Activated CD4-positive, alpha-beta T cell treated with anti-CD3 and anti-CD28 coated beads, Interleukin-2, amount 50 U/mL, for 4 hours (primary cell): ENCODE results near the gene VSTM4.

Source experiments
- DNase-seq, 2 experiments: peaks; one replicate each; pipeline ENCODE4 v3.0.0-alpha.2; 2020

Gene VSTM4

DNA sequence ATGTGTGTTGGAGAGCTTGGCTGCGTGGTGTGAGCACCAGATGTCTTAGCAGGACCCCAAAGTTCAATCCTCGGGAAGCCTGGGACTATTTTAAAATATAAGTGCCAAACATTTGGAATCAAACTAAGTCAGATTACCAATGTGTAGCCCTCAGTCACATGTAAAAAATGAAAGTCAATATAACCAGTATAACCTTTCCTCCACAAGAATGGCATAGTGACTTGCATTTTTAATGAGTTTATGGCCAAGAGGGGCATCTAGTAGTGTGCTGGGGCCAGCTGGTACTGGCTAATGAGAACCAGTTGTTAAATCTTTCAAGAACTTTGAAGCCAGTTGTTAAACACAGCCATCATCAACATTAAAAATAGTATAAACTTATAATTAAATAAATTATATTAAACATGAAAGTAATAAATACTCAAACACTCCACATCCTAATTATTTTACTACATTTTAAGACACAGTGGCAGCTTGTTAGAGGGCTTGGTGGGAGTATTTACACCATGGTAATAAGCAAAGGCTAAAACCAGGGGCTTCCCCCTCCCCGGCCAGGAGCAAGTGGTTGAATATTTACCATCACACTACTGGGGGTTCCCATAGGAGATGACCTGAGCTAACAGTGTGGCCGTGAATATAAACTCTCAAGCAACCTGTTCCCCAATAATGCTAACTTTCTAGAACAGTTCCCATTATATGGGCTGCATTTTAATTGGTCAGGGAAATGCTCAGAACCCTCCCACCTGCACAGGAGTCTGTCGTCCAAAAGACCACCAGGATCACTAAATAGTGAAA, 26.4 kb upstream of the VSTM4 start:
- no peak for DNase-seq

DNA sequence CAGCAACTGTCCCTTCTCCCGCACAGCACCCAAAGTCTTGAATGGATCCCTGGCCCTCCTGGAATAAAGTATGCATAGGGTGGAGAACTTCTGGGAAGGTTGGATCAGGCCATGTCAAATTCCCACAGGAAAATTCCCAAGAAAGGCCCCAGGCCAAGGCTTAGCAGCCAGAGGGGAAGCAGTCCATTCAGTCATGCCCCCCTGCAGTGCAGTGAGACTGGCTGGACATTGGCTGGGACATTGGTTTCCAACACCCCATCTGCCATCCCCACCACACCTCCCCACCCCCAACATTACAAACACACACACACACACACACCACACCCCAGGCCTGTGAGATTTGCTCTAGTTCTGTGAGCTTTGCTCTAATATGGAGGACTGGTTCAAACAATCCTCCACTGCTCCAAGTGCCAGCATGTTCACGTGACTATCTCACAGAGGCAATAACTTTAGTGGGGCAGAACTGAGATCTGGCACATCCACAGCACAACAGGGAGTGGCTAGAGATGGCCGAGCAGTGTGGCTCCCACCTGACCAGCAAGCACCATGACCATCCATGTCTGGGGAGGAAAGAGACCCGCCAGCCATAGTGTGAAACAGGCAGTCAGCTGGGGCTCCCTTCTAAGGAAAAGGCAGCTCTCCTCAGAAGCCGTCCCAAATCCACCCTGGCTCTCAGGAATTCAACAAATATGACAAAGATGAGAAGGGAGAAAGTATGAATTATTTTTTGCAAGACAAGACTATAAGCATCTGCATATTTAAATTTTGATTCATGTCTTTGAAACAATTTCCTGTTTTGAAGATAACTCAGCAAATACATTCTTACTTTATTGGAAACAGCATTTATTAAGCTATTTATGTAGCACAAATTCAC, 25.2 kb upstream of the VSTM4 start:
- DNase-seq = no peak

DNA sequence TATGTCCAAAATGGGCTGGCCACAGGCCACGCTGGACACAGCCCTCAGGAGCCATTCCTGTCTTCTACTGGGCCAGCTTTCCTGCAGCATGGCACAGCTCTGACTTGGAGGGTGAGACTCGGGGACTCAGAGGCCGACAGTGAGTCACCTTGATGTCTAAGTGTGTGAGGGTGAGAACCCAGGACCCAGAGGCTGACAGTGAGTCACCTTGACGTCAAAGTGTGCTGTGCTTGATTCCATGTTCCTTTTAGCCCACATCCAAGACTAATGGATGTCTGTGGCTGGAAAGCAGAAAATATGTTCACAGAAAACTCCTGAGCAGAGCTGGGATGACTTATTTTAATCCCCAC, 24.5 kb upstream of the VSTM4 start:
- DNase-seq = no peak

GRCh38 chr10:49139028-49139845, 23.9 kb upstream of the VSTM4 start:
- no peak for DNase-seq

DNA sequence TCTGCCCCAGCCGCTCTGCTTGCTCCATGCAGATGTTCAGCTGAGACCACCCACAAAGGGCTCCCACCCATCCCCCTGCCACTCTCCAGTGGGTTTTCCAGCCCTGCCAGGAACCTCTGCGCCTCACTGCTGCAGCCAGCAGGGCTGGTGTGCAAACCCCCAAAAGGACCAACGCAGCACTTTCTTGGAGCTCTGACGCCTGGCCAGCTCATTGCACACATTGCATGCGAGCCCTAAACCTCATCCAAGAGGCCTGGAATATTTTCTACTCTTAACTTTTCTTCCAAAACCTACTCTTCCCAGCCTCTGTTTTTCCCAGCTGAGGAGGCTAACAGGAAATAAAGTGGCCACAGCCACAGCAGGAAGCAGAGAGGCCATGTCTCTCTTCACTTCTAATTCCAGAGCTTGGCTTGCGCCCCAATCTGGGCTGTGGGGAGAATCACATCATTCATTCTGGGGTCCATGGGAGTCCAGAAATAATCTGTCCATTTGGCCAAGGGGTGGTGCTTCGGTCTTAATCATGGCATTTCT, 23.1 kb upstream of the VSTM4 start:
- DNase-seq = no peak

GRCh38 chr10:49136525-49136924, 21.2 kb upstream of the VSTM4 start:
- DNase-seq = no peak

DNA sequence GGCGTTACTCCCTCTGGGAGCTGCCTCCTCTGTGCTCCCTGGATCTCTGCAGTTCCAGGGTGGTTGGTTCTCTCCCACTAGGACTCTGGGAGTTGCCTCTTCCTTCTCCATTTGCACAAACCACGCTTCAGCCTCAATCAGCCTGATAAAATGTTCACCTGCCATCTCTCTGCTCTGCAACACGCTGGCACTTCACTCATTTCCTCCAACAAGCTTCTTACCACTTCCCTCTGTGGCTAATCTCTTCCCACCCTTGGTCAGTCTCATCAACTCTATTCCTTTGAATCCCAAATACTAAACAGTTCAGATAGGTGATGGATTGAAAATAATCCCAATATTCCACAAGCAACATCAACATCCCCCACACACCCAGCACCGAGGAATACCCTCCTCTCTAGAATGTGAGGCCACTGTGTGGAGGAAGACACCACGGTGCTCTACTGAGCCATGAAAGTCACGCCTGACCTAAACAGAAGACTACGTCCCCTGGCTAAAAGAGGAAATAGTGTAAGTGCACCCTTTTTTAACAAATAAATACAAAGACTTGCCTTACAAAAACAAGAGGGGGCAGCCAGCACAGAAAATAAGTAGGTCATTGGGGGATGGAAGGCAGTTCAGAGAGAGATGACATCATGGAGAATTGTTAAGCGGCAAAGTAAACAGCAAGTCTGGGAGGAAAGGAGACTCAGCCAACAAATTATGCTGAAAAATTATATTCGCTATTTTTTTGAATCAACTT, 20.4 kb upstream of the VSTM4 start:
- no peak for DNase-seq

DNA sequence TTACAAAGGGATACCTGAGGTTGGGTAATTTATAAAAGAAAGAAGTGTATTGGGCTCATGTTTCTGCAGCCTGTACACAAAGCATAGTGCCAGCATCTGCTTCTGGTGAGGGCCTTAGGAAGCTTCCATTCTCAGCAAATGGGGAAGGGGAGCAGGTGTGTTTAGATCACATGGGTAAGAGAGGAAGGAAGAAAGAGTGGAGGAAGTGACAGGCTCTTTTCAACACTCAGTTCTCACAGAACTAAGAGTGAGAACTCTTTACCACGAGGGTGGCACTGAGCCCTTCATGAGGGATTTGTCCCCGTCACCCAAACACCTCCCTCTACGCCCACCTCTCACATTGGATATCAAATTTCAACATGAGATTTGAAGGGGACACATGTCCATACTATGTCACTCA, 19.0 kb upstream of the VSTM4 start:
- no peak for DNase-seq

- no peak for DNase-seq
Measured at GRCh38 chr10:49133706-49134248, 18.5 kb upstream of the VSTM4 start, which contains the start of gene FAM170B. FAM170B (minus strand) TSS chr10:49134021; CDS start chr10:49133918, 103 bp downstream.

GRCh38 chr10:49132362-49132737, 17.0 kb upstream of the VSTM4 start:
- no peak for DNase-seq

DNA sequence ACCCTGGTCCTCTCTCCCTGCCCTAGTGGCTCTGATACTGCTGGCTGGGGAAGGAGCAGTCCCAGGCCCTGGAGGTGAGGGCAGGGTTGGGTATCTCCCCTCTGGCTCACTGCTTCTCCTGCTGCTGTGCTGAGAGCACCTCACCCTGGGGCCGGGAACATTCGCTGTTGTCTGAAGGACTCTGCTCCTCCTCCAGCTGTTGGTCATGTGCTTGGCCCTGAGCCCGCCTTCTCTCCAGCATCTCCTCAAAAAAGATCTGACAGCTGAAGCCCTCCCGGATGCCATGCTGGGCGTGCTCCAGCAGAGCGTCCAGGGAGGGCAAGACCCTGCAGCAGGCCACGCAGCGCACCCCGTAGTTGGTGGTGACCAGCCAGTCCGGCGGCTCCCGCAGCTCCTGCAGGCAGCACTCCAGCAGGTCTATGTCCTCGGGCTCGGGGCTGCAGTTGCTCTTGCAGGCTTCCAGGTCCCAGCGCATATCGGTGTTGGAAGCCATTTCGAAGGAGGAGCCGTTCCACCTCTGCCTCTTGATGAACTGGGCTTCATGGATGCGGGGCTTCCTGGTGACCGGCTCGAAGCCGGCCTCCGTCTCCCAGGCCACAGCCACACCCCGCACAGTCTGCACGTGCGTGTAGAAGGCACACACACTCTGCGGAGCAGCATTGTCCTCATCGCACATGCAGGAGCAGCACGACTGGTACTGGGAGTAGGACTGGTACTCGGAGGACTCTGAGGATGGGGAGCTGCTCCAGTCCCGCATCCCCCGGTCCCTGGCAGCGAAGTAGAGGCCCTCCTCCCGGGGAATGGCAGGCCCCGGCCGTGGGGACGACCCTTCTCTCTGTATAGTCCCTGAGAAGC, 16.4 kb upstream of the VSTM4 start:
- DNase-seq = no peak

- DNase-seq = no peak
Measured at GRCh38 chr10:49129376-49129775, 14.1 kb upstream of the VSTM4 start.

- no peak for DNase-seq
Measured at GRCh38 chr10:49128854-49129253, 13.5 kb upstream of the VSTM4 start.

GRCh38 chr10:49123981-49124950, 8.9 kb upstream of the VSTM4 start:
- no peak for DNase-seq

DNA sequence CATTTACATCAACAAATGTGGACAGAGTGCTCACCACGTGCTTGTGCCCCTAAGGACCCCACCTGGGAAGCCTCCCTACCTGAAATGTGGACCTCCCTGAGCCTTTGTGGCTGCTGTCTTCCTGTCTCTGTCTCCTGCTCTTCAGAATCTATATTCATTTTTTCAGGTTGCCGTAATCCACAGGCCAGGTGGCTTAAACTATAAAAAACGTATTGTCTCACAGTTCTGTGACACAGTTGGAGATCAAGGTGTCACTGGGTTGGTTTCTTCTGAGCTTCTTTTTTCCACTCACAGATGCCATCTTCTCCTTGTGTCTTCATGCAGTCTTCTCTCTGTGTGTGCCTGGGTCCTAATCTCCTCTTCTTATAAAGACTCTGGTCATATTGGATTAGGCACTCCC, 5.6 kb upstream of the VSTM4 start:
- DNase-seq = no peak

DNA sequence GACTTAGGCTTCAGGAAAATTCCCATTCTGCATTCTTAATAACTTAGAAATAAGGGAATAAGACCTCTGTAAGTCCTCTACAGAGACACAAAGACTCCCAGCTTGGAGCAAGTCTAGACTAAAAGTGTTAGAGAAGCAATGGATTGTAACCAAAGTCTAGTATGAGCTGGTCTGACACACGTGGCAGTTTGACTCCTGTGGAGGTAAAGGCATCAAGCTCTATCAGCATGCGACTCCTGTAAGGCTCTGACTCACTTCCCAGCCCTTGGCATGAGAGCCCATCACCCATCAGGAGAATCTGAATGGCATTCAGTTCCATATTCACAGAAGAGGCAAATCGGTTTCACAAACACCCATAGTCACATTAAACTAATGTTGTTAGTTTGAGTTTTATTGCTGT, 4.4 kb upstream of the VSTM4 start:
- no peak for DNase-seq

GRCh38 chr10:49118430-49119074, 3.2 kb upstream of the VSTM4 start:
- DNase-seq = no peak

DNA sequence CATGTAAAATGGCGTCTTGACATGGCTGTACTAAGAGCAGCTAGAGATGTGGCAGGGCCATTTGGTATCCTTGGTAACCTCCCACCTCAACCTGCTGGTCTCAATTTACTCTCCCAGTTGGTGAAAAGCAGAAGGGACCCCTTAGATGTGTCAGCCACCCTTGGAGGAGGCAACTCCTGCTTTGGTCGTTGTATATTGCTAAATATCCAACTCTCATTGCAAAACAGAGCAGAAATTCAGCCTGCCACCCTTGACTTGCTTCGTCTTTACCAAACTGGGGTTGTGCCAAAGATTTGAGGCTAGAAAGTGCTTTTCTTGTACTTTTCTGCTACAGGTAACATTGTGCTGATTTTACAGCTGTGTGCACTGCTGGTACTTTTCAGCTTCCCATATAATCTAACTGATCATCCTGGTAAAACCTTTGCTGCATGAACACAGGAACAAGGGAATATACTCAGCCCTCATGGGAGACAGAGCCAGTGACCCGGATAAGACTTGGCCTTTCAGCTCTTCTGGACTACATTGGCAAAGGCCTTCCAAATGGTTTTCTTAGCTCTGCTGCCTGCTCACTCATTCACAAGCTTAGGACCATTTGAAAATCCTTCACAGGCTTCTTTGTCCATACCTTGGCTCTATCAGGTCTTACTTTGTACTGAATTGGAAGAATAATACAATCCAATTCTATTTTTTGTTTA, 2.2 kb upstream of the VSTM4 start:
- DNase-seq = no peak
